K562 (cell line): ENCODE measurements around the gene ATXN1. TPM values are rescaled to one million over a fixed set of nuclear protein-coding genes. Genes with fewer than 3 reads are reported as not detected.

Experiments
- ATAC-seq: fragments of 200-7000 bp; cut with Tn5 transposase; 3 replicates; pipeline ENCODE4 v1.9.1; 2020; ENCODE audit warnings: moderate library complexity
- BruUV-seq: library from RNA; stranded (reverse); fragments of 400-500 nt; replicated peaks from 2 replicates; lab custom pipeline; 2021; lab: Mats Ljungman, UMichigan
- CTCF ChIA-PET: fragments of 300-600 bp; formaldehyde crosslinking; extraction: SDS; loops from one replicate; lab custom pipeline; 2021; ENCODE audit warnings: low intra/inter-chr PET ratio; lab: Yijun Ruan, JAX
- POLR2A ChIA-PET: fragments of 300-600, 350-650 bp; sonication (Branson Sonifier 250); formaldehyde crosslinking; extraction: SDS; loops from one replicate; lab custom pipeline; 2021; ENCODE audit warnings: antibody characterized with exemption, inconsistent platforms; lab: Yijun Ruan, JAX
- DNase-seq, 4 experiments: peaks; one replicate each; pipeline versions ENCODE4 v3.0.0 to v3.0.0-alpha.2; 2011 to 2018; ENCODE audit warnings: low spot score in 3 of 4, mixed read lengths in 3 of 4; ENCODE audit errors: extremely low read depth in 1 of 4
- FAIRE-seq: peaks from 2 replicates; lab custom pipeline; 2011; peaks lifted over from hg19 to GRCh38; lab: Jason Lieb, UNC
- H2AFZ ChIP-seq: 2 replicates; pipeline ENCODE4 v1.6.0; 2011; ENCODE audit warnings: low read depth, low read length, control low read depth, inconsistent platforms
- H3K27ac ChIP-seq: fragments of 200-600 bp; 3 replicates; pipeline ENCODE4 v1.8.0; 2011; ENCODE audit warnings: low read depth, mild to moderate bottlenecking, control low read depth, inconsistent platforms, low read length, moderate library complexity, mixed read lengths; ENCODE audit errors: extremely low read depth
- H3K27me3 ChIP-seq, 2 experiments: fragments of 300-600 bp in 1 of 2; 2 replicates in 1 of 2; 3 replicates in 1 of 2; pipeline versions ENCODE4 v1.6.0 to v1.8.0; 2011; ENCODE audit warnings: inconsistent platforms in 2 of 2, low read length in 2 of 2, mild to moderate bottlenecking in 1 of 2, mixed read lengths in 1 of 2, moderate library complexity in 1 of 2; ENCODE audit not compliant: control insufficient read depth in 2 of 2, insufficient read depth in 2 of 2
- H3K36me3 ChIP-seq: fragments of 300-600 bp; 3 replicates; pipeline ENCODE4 v1.8.0; 2011; ENCODE audit warnings: mild to moderate bottlenecking, low read length, inconsistent platforms; ENCODE audit not compliant: control insufficient read depth, insufficient read depth
- H3K4me1 ChIP-seq, 2 experiments: fragments of 200-600 bp in 1 of 2; replicated peaks in 1 of 2; 2 replicates in 1 of 2; 3 replicates in 1 of 2; pipeline versions ENCODE4 v1.5.1 to v1.8.0; 2011; ENCODE audit warnings: inconsistent platforms in 2 of 2, low read length in 2 of 2, mild to moderate bottlenecking in 1 of 2, mixed read lengths in 1 of 2, moderate library complexity in 1 of 2; ENCODE audit not compliant: control insufficient read depth in 2 of 2, insufficient read depth in 2 of 2
- H3K4me2 ChIP-seq: 2 replicates; pipeline ENCODE4 v1.6.1; 2011; ENCODE audit warnings: low read length, control low read depth, inconsistent platforms, mixed read lengths; ENCODE audit not compliant: insufficient read depth
- H3K4me3 ChIP-seq: fragments of 200-600 bp; sonication (generic), shearing (Covaris generic); 2 replicates; pipeline ENCODE4 v1.5.1; 2016; ENCODE audit warnings: control low read depth, inconsistent platforms
- H3K79me2 ChIP-seq: fragments of 200-600 bp; 3 replicates; pipeline ENCODE4 v1.8.0; 2011; ENCODE audit warnings: low read length, inconsistent platforms; ENCODE audit not compliant: control insufficient read depth, insufficient read depth
- H3K9ac ChIP-seq, 2 experiments: 2 replicates each; pipeline versions ENCODE4 v1.6.0 to v1.6.1; 2011; ENCODE audit warnings: low read depth in 2 of 2, low read length in 2 of 2, control low read depth in 1 of 2, inconsistent platforms in 1 of 2, mild to moderate bottlenecking in 1 of 2, mixed read lengths in 1 of 2; ENCODE audit not compliant: insufficient read depth in 1 of 2
- H3K9me1 ChIP-seq: one replicate; pipeline ENCODE4 v1.6.0; 2011; ENCODE audit warnings: inconsistent platforms, mild to moderate bottlenecking, low read length, moderate library complexity; ENCODE audit not compliant: control insufficient read depth, insufficient read depth
- H3K9me3 ChIP-seq: replicated peaks from 2 replicates; pipeline ENCODE4 v1.5.1; 2011; ENCODE audit warnings: low read depth, low read length, inconsistent platforms; ENCODE audit not compliant: control insufficient read depth, insufficient read depth
- H4K20me1 ChIP-seq: replicated peaks from 2 replicates; pipeline ENCODE4 v1.6.1; 2011; ENCODE audit warnings: low read length, inconsistent platforms, mixed read lengths; ENCODE audit not compliant: control insufficient read depth, insufficient read depth
- ARNT ChIP-seq, 2 experiments: fragments of 450-650 bp; IDR thresholded peaks; 2 replicates each; pipeline ENCODE4 v1.6.1; 2016; ENCODE audit warnings: mild to moderate bottlenecking in 1 of 2
- BMI1 ChIP-seq: fragments of 150-350 bp; IDR thresholded peaks from 2 replicates; pipeline ENCODE4 v1.6.1; 2014; ENCODE audit warnings: low read length
- CBX1 ChIP-seq: sonication (generic); IDR thresholded peaks from 2 replicates; pipeline ENCODE4 v1.6.1; 2016; ENCODE audit warnings: antibody characterized with exemption, low read depth, mild to moderate bottlenecking
- ESRRA ChIP-seq: fragments of 450-650 bp; IDR thresholded peaks from 2 replicates; pipeline ENCODE4 v1.6.1; 2014; ENCODE audit warnings: low read depth, mild to moderate bottlenecking, moderate library complexity, borderline replicate concordance
- HNRNPK ChIP-seq: fragments of 200-400 bp; formaldehyde crosslinking; IDR thresholded peaks from one replicate; pipeline ENCODE4 v1.6.1; 2018; ENCODE audit warnings: mild to moderate bottlenecking, low read depth, low read length; ENCODE audit not compliant: poor library complexity, severe bottlenecking
- KDM5B ChIP-seq: fragments of 200-600 bp; sonication (generic); IDR thresholded peaks from 2 replicates; pipeline ENCODE4 v1.6.1; 2012; ENCODE audit warnings: low read depth, mild to moderate bottlenecking, moderate library complexity, low read length, control low read depth, inconsistent platforms; ENCODE audit not compliant: insufficient replicate concordance
- PPARD ChIP-seq: fragments of 250-450 bp; sonication (Bioruptor Pico); IDR thresholded peaks from 2 replicates; pipeline ENCODE4 v1.8.0; 2022; ENCODE audit warnings: inconsistent platforms, mild to moderate bottlenecking, moderate library complexity
- SRF ChIP-seq, 2 experiments: fragments of 250-450, 450-650 bp in 1 of 2; sonication (Bioruptor Pico) in 1 of 2; sonication (generic) in 1 of 2; formaldehyde crosslinking; IDR thresholded peaks; 2 replicates each; pipeline versions ENCODE4 v1.5.0 to v1.5.1; 2020 to 2022; ENCODE audit warnings: mild to moderate bottlenecking in 1 of 2, missing genetic modification reagents in 1 of 2
- ZNF134 ChIP-seq: fragments of 250-450 bp; sonication (Bioruptor Pico); conservative IDR thresholded peaks from 2 replicates; pipeline ENCODE4 v1.4.0; 2020
- WGBS: fragments of 100-300 bp; shearing (Covaris generic); methylation state at CpG from one replicate; pipeline ENCODE4 v1.1.6; 2016; ENCODE audit warnings: low coverage, mixed read lengths; ENCODE audit not compliant: insufficient coverage; ENCODE audit errors: missing lambda C conversion rate; 5-methylcytosine and 5-hydroxymethylcytosine counted together
- in situ Hi-C: fragments of 300-500 bp; cut with MboI; formaldehyde crosslinking; loops from 4 replicates; pipeline ENCODE4 v1.15.0; 2018; ENCODE audit warnings: inconsistent platforms, mixed read lengths
- intact Hi-C: fragments of 100-400 bp; cut with micrococcal nuclease; formaldehyde crosslinking; loops from 2 replicates; pipeline ENCODE4 v1.14.2; 2022
- polyA plus RNA-seq, 8 experiments: library from polyadenylated mRNA; depleted of rRNA in 4 of 8; stranded (reverse) in 5 of 8; unstranded in 3 of 8; fragments of >200 nt; fragmentation: Nextera tagmentation in 2 of 8; fragmentation: Illumina TruSeq in 1 of 8; extraction: Ambion mirVana in 2 of 8; extraction: Trizol in 1 of 8; gene quantifications; 2 replicates each; pipeline versions ENCODE4 v1.2.1 to v1.2.3, GENCODE V29; 2011 to 2014; ENCODE audit warnings: inconsistent platforms in 1 of 8, missing spikeins in 1 of 8
- total RNA-seq, 7 experiments: library from RNA; depleted of rRNA in 6 of 7; stranded (reverse); fragments of >200 nt in 6 of 7; fragmentation: Illumina TruSeq in 2 of 7; extraction: Trizol in 2 of 7; gene quantifications; 2 replicates each; pipeline versions ENCODE4 v1.2.1 to v1.2.3, GENCODE V29; 2011 to 2021; ENCODE audit warnings: low replicate concordance in 1 of 7
- TF ChIP-seq, protein P1 (sequence below), 2 experiments: IDR thresholded peaks in 1 of 2; conservative IDR thresholded peaks in 1 of 2; 2 replicates each; pipeline ENCODE4 v1.6.1; 2016; ENCODE audit warnings: low read depth in 2 of 2, mild to moderate bottlenecking in 1 of 2, missing compliant biosample characterization in 1 of 2, missing genetic modification characterization in 1 of 2, moderate library complexity in 1 of 2
- TF ChIP-seq, protein P2 (sequence below): sonication (generic); formaldehyde crosslinking; IDR thresholded peaks from 2 replicates; pipeline ENCODE4 v1.8.1; 2023; ENCODE audit warnings: missing genetic modification reagents, mild to moderate bottlenecking, borderline replicate concordance
- TF ChIP-seq, protein P3 (sequence below): fragments of 450-650 bp; formaldehyde crosslinking; IDR thresholded peaks from 2 replicates; pipeline ENCODE4 v1.4.0; 2022; ENCODE audit warnings: missing genetic modification characterization

ATXN1 gene
- total and polyA plus RNA-seq, 9 of the 15 experiments (the other 6 are each of a cell fraction or from before 2014, with no cell fraction given): under 0.01 to 1.2 (median 0.58) TPM

DNA sequence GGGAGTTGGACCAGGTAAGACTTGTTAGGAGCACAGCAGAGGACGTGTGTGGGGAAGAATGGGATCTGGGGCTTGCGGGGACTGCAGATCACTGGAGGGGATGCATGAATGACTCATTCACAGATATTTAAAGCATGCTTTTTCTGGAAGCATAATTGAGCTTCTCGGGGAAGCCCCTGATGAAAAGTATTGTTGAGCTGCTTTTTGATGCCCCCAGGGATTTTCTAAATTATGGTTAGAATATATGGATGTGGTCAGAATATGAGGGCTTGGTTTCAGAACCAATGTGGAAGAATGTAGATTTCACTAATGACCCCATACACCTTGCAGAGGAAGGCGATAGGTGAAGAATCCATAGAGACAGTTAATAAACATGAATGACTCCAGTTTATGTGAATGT lies 486.8 kb downstream of the ATXN1 start:
- Histone ChIP-seq H3K4me2 (no peak overlapping the region), H4K20me1 (0 out of 2 replicates have a peak, but pooled peaks cover 6% of the 10 kb centered on the region), H3K4me3 (no peak overlapping the region), H3K4me1 (peaks cover 28 to 48% of the 10 kb centered on the region in 2 experiments), H3K27me3 (no peaks in the 10 kb centered on the region), H3K79me2 (peaks cover 6% of the 10 kb centered on the region; the same call in 2 of the 3 replicates), H3K9ac (no peak overlapping the region), H2AFZ (no peak overlapping the region), H3K36me3 (peaks cover 54% of the 10 kb centered on the region), H3K9me1 (peaks cover 7% of the 10 kb centered on the region), H3K27ac (no peak overlapping the region), H3K9me3 (no peaks in the 10 kb centered on the region)
- TF ChIP-seq ESRRA: no peak
- TF ChIP-seq, protein P1, sequence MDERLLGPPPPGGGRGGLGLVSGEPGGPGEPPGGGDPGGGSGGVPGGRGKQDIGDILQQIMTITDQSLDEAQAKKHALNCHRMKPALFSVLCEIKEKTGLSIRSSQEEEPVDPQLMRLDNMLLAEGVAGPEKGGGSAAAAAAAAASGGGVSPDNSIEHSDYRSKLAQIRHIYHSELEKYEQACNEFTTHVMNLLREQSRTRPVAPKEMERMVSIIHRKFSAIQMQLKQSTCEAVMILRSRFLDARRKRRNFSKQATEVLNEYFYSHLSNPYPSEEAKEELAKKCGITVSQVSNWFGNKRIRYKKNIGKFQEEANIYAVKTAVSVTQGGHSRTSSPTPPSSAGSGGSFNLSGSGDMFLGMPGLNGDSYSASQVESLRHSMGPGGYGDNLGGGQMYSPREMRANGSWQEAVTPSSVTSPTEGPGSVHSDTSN (CRISPR knock-in tag; IDR thresholded peaks at IDR 0.05; ENCODE audit: low read depth): no peak
- TF ChIP-seq, protein P1 (tag; conservative IDR thresholded peaks at IDR 0.05; ENCODE audit: low read depth): no peak
- TF ChIP-seq, protein P2, sequence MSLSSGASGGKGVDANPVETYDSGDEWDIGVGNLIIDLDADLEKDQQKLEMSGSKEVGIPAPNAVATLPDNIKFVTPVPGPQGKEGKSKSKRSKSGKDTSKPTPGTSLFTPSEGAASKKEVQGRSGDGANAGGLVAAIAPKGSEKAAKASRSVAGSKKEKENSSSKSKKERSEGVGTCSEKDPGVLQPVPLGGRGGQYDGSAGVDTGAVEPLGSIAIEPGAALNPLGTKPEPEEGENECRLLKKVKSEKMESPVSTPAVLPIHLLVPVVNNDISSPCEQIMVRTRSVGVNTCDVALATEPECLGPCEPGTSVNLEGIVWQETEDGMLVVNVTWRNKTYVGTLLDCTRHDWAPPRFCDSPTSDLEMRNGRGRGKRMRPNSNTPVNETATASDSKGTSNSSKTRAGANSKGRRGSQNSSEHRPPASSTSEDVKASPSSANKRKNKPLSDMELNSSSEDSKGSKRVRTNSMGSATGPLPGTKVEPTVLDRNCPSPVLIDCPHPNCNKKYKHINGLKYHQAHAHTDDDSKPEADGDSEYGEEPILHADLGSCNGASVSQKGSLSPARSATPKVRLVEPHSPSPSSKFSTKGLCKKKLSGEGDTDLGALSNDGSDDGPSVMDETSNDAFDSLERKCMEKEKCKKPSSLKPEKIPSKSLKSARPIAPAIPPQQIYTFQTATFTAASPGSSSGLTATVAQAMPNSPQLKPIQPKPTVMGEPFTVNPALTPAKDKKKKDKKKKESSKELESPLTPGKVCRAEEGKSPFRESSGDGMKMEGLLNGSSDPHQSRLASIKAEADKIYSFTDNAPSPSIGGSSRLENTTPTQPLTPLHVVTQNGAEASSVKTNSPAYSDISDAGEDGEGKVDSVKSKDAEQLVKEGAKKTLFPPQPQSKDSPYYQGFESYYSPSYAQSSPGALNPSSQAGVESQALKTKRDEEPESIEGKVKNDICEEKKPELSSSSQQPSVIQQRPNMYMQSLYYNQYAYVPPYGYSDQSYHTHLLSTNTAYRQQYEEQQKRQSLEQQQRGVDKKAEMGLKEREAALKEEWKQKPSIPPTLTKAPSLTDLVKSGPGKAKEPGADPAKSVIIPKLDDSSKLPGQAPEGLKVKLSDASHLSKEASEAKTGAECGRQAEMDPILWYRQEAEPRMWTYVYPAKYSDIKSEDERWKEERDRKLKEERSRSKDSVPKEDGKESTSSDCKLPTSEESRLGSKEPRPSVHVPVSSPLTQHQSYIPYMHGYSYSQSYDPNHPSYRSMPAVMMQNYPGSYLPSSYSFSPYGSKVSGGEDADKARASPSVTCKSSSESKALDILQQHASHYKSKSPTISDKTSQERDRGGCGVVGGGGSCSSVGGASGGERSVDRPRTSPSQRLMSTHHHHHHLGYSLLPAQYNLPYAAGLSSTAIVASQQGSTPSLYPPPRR (CRISPR knock-in tag): no peak
- no peak for TF ChIP-seq HNRNPK
- TF ChIP-seq, protein P3, sequence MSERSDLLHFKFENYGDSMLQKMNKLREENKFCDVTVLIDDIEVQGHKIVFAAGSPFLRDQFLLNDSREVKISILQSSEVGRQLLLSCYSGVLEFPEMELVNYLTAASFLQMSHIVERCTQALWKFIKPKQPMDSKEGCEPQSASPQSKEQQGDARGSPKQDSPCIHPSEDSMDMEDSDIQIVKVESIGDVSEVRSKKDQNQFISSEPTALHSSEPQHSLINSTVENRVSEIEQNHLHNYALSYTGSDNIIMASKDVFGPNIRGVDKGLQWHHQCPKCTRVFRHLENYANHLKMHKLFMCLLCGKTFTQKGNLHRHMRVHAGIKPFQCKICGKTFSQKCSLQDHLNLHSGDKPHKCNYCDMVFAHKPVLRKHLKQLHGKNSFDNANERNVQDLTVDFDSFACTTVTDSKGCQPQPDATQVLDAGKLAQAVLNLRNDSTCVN (CRISPR knock-in tag): no peak
- no peak for TF ChIP-seq ZNF134 (CRISPR knock-in tag)
- no peak for TF ChIP-seq KDM5B
- no peak for TF ChIP-seq ARNT (IDR thresholded peaks at IDR 0.05)
- no peak for TF ChIP-seq BMI1
- no peak for TF ChIP-seq SRF (CRISPR knock-in tag; IDR thresholded peaks at IDR 0.05)
- no peak for TF ChIP-seq CBX1
- TF ChIP-seq PPARD: no peak
- DNase-seq: no peak
- ChIA-PET POLR2A (interaction anchor here (1.0 to 5.6 kb wide), 3 partner anchors 8 to 35 kb away, joined by 3 to 57 read pairs (median 5); no protein-coding TSS in a partner anchor), CTCF (no interaction called here)
- intact Hi-C loops (loop anchor here (10.0 kb wide), 1 partner anchor 580 kb away; no protein-coding TSS in a partner anchor), in situ Hi-C loops (no loop called here)
- no peak for ATAC-seq
- 80% methylated on average over 4 of the region's 4 CpGs for WGBS
- FAIRE-seq: no peak
- no TSS peak for BruUV-seq
